Transverse colon (tissue), 4 donors: ENCODE measurements around the gene C20orf96. TPM values are rescaled to one million over a fixed set of nuclear protein-coding genes. Genes with fewer than 3 reads are reported as not detected.

Experiments
- DNase-seq: peaks from one replicate; pipeline ENCODE4 v3.0.0-alpha.2; 2019
- H3K27ac ChIP-seq, 4 donors: fragments of 200-600 bp; sonication (generic); 2 replicates each; pipeline ENCODE4 v1.5.1; 2016 to 2018; ENCODE audit warnings: inconsistent platforms in 4 of 4
- H3K27me3 ChIP-seq: fragments of 200-600 bp; sonication (generic); 2 replicates; pipeline ENCODE4 v1.5.1; 2017; ENCODE audit warnings: inconsistent platforms
- H3K36me3 ChIP-seq, 4 donors: fragments of 200-600 bp; sonication (generic); 2 replicates each; pipeline ENCODE4 v1.5.1; 2017 to 2019; ENCODE audit warnings: inconsistent platforms in 4 of 4
- H3K4me1 ChIP-seq, 4 donors: fragments of 200-600 bp; sonication (generic); 2 replicates each; pipeline ENCODE4 v1.5.1; 2017 to 2020; ENCODE audit warnings: inconsistent platforms in 4 of 4
- H3K4me3 ChIP-seq, 4 donors: fragments of 200-600 bp; sonication (generic); 1 replicate in 1 of 4; 2 replicates in 3 of 4; pipeline versions ENCODE4 v1.5.1 to v1.6.1; 2017 to 2019; ENCODE audit warnings: inconsistent platforms in 4 of 4
- H3K9me3 ChIP-seq, 2 donors: fragments of 200-600 bp; sonication (generic); 2 replicates each; pipeline ENCODE4 v1.5.1; 2017 to 2019; ENCODE audit warnings: inconsistent platforms in 2 of 2
- EP300 ChIP-seq: sonication (generic); formaldehyde crosslinking; IDR thresholded peaks from one replicate; pipeline ENCODE4 v1.6.1; 2017; ENCODE audit warnings: antibody characterized with exemption, low read depth
- POLR2A ChIP-seq: fragments of 450-650 bp; IDR thresholded peaks from one replicate; pipeline ENCODE4 v1.6.1; 2016; ENCODE audit warnings: antibody characterized with exemption, mild to moderate bottlenecking, moderate library complexity
- POLR2AphosphoS5 ChIP-seq, 3 donors: sonication (generic); formaldehyde crosslinking; IDR thresholded peaks; one replicate each; pipeline ENCODE4 v1.6.1; 2016; ENCODE audit warnings: antibody characterized with exemption in 3 of 3
- WGBS, 2 donors: methylation state at CpG; one replicate each; pipeline ENCODE4 v1.1.5; 2018; ENCODE audit warnings: low coverage in 1 of 2; 5-methylcytosine and 5-hydroxymethylcytosine counted together
- in situ Hi-C, 4 donors: fragments of 200-750 bp; cut with MboI; loops; one replicate each; pipeline versions ENCODE4 v1.15.0 to v1.15.1; 2017; ENCODE audit warnings: low sequenced_read_pairs in 3 of 4, low pct_ligation_motif_present in 1 of 4, low pct_unique_long_range_greater_than_20kb in 1 of 4
- intact Hi-C: fragments of 100-400 bp; cut with DNase I; formaldehyde crosslinking; loops from one replicate; pipeline ENCODE4 v1.15.1; 2023; ENCODE audit warnings: low total_unique reads
- total RNA-seq, 4 donors: library from RNA; depleted of rRNA; stranded (reverse); fragments of >200 nt; gene quantifications; one replicate each; pipeline ENCODE4 v1.1.0, GENCODE V29; 2016
- TF ChIP-seq, protein P1 (sequence below), 5 experiments: fragments of 200-600 bp in 3 of 5; fragments of 450-650 bp in 2 of 5; sonication (generic) in 3 of 5; IDR thresholded peaks; 1 replicate in 2 of 5; 2 replicates in 3 of 5; pipeline ENCODE4 v1.5.1; 2016 to 2017; ENCODE audit warnings: antibody characterized with exemption in 5 of 5, inconsistent platforms in 3 of 5, mild to moderate bottlenecking in 2 of 5, moderate library complexity in 1 of 5

C20orf96 gene
- total RNA-seq, 4 donors from 2014 or later, result 3.0 to 97.3 (median 3.7) TPM

DNA sequence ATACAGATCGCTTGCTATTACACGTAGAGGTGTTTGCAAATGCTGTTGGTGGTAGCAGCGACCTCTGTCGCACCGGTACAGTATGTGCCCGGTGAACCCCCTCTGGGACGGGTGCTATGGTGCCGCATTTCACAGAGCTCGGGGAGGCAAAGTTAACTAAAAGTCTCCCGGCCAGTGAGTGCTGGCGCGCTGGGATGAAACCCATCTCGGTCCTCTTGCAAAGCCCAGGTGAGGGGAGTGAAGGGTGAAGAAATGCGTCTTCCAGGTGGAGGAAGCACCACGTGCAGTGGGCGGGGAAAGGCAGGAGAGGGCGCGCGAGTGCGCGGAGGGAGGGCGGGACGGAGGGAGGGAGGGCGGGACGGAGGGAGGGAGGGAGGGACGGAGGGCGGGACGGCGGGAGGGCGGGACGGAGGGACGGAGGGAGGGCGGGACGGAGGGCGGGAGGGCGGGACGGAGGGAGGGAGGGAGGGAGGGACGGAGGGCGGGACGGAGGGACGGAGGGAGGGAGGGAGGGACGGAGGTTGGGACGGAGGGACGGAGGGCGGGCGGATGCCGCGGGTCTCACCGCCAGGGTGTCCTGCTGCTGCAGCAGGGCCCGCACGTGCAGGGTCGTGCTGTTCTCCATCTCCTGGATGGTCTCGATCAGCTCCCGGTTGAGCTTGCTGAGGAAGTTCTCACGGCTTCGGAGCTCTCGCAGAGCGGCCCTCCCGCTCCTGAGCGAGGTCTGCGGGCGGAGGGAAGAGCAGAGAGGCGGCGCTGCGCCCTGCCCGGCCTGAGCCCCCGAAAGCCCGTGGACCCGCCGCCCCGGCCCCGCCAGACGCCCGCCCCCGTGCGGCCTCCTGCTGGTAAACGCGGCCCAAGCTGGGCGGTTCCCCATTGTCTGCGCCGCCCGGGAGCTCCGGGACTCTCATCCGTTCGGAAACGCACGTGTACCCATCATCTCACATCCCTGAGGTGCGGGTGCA, 11.7 kb downstream of the C20orf96 start:
- H3K4me1 ChIP-seq, result no peaks in the 10 kb centered on the region
- intact Hi-C loops, result loop anchor here (10.0 kb wide), 1 partner anchor 46 kb away; the partner anchor contains the start of gene SOX12
- 80 to 85% methylated on average over 8 to 70 of the region's 88 CpGs for WGBS, 2 donors
- no peaks in the 10 kb centered on the region for H3K27me3 ChIP-seq
- no peak for TF ChIP-seq POLR2AphosphoS5 (IDR thresholded peaks at IDR 0.05)
- no peak for TF ChIP-seq POLR2A
- TF ChIP-seq, protein P1, sequence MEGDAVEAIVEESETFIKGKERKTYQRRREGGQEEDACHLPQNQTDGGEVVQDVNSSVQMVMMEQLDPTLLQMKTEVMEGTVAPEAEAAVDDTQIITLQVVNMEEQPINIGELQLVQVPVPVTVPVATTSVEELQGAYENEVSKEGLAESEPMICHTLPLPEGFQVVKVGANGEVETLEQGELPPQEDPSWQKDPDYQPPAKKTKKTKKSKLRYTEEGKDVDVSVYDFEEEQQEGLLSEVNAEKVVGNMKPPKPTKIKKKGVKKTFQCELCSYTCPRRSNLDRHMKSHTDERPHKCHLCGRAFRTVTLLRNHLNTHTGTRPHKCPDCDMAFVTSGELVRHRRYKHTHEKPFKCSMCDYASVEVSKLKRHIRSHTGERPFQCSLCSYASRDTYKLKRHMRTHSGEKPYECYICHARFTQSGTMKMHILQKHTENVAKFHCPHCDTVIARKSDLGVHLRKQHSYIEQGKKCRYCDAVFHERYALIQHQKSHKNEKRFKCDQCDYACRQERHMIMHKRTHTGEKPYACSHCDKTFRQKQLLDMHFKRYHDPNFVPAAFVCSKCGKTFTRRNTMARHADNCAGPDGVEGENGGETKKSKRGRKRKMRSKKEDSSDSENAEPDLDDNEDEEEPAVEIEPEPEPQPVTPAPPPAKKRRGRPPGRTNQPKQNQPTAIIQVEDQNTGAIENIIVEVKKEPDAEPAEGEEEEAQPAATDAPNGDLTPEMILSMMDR (IDR thresholded peaks at IDR 0.05), result no peak
- no peak for TF ChIP-seq EP300
- no peak for DNase-seq
- no peak overlapping the region for H3K27ac ChIP-seq
- no peaks in the 10 kb centered on the region for H3K9me3 ChIP-seq
- in situ Hi-C loops, result no loop called here
- no peak overlapping the region for H3K4me3 ChIP-seq
- H3K36me3 ChIP-seq, result peaks cover 0 to 12% (median 2%) of the 10 kb centered on the region in 4 donors

- no peak for TF ChIP-seq POLR2A
- TF ChIP-seq, protein P1 (IDR thresholded peaks at IDR 0.05), result no peak
- no peak for TF ChIP-seq EP300
- no peak for TF ChIP-seq POLR2AphosphoS5 (IDR thresholded peaks at IDR 0.05)
- intact Hi-C loops (loop anchor here (10.0 kb wide), 1 partner anchor 47 kb away; the partner anchor contains the start of gene SOX12), in situ Hi-C loops (no loop called here)
- no peak for DNase-seq
- H3K9me3 ChIP-seq, result no peaks in the 10 kb centered on the region
- WGBS, 2 donors, result 78% methylated on average over 5 of the region's 5 CpGs; no CpG with 5 or more reads in 1 of the 2 donors
- H3K4me3 ChIP-seq, result no peak overlapping the region
- no peak overlapping the region for H3K27ac ChIP-seq
- H3K4me1 ChIP-seq, result no peaks in the 10 kb centered on the region
- no peaks in the 10 kb centered on the region for H3K27me3 ChIP-seq
- peaks cover 0 to 12% (median 2%) of the 10 kb centered on the region in 4 donors for H3K36me3 ChIP-seq
Measured at GRCh38 chr20:278181-278580, 12.4 kb downstream of the C20orf96 start.

GRCh38 chr20:277496-277781, 13.1 kb downstream of the C20orf96 start:
- intact Hi-C loops, result loop anchor here (10.0 kb wide), 1 partner anchor 47 kb away; the partner anchor contains the start of gene SOX12
- Histone ChIP-seq H3K27me3 (no peaks in the 10 kb centered on the region), H3K27ac (no peak overlapping the region), H3K9me3 (no peaks in the 10 kb centered on the region), H3K4me3 (no peak overlapping the region), H3K4me1 (no peaks in the 10 kb centered on the region), H3K36me3 (peaks cover 0 to 12% (median 2%) of the 10 kb centered on the region in 4 donors)
- TF ChIP-seq POLR2A, result no peak
- TF ChIP-seq POLR2AphosphoS5 (IDR thresholded peaks at IDR 0.05), result no peak
- no peak for TF ChIP-seq EP300
- TF ChIP-seq, protein P1 (IDR thresholded peaks at IDR 0.05), result no peak
- 77% methylated on average over 2 of the region's 3 CpGs; no CpG with 5 or more reads in 1 of the 2 donors for WGBS, 2 donors
- in situ Hi-C loops, result no loop called here
- no peak for DNase-seq

DNA sequence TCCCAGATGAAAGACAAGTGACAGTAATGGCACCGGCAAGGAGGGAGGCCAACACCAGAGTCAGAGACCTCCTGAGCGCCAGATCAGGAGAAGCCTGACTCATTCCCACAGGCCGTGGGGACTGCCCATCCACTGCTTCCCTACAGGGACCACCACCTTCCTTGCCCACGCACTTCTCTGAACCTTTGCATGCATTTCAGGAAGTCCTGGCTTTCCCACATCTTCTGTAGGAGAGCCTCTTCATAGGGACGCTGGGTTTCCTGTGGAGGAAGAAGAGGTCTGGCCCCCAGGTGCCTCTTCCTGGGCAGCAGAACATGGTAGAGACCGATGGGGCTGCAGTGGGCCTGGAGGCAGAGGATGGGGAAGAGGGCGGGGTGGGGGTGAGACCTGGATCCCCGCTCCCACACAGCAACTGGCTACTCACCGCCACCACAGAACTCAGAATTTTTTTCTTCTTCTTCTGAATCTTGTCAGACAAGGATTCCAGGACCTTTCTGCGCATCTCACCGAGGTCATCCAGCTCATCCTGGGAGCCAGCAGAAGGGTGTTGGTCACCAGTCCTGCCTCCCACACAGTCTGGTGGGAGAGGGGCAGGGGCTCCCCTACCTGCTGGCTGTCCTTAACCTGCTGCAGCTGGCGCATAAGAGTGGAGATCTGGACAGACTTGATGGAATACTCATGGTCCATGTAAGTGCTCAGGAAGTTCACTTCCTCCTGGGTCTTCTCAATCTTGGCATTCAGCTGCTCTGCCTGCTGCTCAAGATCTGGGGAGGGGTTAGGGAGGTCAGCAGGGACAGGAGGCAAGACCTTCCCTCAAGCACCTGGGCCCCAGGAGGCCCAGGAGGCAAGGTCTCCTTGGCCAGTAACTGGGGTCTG, 13.7 kb downstream of the C20orf96 start:
- WGBS, 2 donors, result 80 to 91% methylated on average over 2 to 12 of the region's 12 CpGs
- in situ Hi-C loops (no loop called here), intact Hi-C loops (loop anchor here (10.0 kb wide), 1 partner anchor 48 kb away; the partner anchor contains the start of gene SOX12)
- peaks cover 0 to 12% (median 2%) of the 10 kb centered on the region in 4 donors for H3K36me3 ChIP-seq
- no peak overlapping the region for H3K27ac ChIP-seq
- no peak for DNase-seq
- no peak overlapping the region for H3K4me3 ChIP-seq
- H3K9me3 ChIP-seq, result no peaks in the 10 kb centered on the region
- H3K4me1 ChIP-seq, result no peaks in the 10 kb centered on the region
- H3K27me3 ChIP-seq, result no peaks in the 10 kb centered on the region
- TF ChIP-seq POLR2A (no peak), EP300 (no peak), POLR2AphosphoS5 (IDR thresholded peaks at IDR 0.05) (no peak)
- TF ChIP-seq, protein P1 (IDR thresholded peaks at IDR 0.05), result no peak
